SH-SY5Y (cell line): ENCODE measurements around the gene PLCB3.
A peak's percentile ranks its signal among the peaks of the same experiment; 100 is the strongest.

Experiments used
- GATA2 ChIP-seq: IDR thresholded peaks from 2 replicates; pipeline ENCODE4 v1.6.1; 2011; ENCODE audit warnings: mild to moderate bottlenecking, low read depth, low read length
- GATA3 ChIP-seq: IDR thresholded peaks from 2 replicates; pipeline ENCODE4 v1.6.1; 2011; ENCODE audit warnings: low read depth, mild to moderate bottlenecking, low read length, moderate library complexity

GRCh38 chr11:64284962-64285884 is 33.9 kb downstream of the PLCB3 start, which contains the start of gene GPR137:
- TF ChIP-seq GATA2 (peak; percentile 63), GATA3 (no peak)
